ENCODE results near the gene YJU2.

DNA sequence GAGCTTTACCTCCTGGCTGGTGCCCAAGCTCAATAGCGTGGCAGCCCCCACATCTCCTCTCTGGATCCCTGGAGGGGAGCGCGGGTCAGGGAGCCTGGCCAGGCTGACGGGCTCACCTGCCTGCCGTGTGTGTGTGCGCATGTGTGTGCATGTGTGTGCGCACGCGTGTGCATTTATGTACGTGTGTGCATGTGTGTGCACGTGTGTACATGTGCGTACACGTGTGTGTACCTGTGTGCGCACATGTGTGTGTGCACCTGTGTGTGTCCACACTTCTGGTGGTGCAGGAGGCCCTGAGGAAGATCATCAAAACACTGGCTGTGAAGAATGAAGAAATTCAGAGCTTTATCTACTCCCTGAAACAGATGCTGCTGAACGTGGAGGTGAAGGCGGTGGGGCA is 58.8 kb downstream of the YJU2 start:
- TF ChIP-seq, protein P1, sequence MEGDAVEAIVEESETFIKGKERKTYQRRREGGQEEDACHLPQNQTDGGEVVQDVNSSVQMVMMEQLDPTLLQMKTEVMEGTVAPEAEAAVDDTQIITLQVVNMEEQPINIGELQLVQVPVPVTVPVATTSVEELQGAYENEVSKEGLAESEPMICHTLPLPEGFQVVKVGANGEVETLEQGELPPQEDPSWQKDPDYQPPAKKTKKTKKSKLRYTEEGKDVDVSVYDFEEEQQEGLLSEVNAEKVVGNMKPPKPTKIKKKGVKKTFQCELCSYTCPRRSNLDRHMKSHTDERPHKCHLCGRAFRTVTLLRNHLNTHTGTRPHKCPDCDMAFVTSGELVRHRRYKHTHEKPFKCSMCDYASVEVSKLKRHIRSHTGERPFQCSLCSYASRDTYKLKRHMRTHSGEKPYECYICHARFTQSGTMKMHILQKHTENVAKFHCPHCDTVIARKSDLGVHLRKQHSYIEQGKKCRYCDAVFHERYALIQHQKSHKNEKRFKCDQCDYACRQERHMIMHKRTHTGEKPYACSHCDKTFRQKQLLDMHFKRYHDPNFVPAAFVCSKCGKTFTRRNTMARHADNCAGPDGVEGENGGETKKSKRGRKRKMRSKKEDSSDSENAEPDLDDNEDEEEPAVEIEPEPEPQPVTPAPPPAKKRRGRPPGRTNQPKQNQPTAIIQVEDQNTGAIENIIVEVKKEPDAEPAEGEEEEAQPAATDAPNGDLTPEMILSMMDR (IDR thresholded peaks at IDR 0.05; ENCODE audit: poor library complexity, severe bottlenecking), result no peak
- no peak for TF ChIP-seq RAD21 (conservative IDR thresholded peaks at IDR 0.05)
- TF ChIP-seq POLR2AphosphoS5 (IDR thresholded peaks at IDR 0.05), result no peak
- TF ChIP-seq, protein P2, sequence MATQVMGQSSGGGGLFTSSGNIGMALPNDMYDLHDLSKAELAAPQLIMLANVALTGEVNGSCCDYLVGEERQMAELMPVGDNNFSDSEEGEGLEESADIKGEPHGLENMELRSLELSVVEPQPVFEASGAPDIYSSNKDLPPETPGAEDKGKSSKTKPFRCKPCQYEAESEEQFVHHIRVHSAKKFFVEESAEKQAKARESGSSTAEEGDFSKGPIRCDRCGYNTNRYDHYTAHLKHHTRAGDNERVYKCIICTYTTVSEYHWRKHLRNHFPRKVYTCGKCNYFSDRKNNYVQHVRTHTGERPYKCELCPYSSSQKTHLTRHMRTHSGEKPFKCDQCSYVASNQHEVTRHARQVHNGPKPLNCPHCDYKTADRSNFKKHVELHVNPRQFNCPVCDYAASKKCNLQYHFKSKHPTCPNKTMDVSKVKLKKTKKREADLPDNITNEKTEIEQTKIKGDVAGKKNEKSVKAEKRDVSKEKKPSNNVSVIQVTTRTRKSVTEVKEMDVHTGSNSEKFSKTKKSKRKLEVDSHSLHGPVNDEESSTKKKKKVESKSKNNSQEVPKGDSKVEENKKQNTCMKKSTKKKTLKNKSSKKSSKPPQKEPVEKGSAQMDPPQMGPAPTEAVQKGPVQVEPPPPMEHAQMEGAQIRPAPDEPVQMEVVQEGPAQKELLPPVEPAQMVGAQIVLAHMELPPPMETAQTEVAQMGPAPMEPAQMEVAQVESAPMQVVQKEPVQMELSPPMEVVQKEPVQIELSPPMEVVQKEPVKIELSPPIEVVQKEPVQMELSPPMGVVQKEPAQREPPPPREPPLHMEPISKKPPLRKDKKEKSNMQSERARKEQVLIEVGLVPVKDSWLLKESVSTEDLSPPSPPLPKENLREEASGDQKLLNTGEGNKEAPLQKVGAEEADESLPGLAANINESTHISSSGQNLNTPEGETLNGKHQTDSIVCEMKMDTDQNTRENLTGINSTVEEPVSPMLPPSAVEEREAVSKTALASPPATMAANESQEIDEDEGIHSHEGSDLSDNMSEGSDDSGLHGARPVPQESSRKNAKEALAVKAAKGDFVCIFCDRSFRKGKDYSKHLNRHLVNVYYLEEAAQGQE (IDR thresholded peaks at IDR 0.05; ENCODE audit: borderline replicate concordance), result no peak
- TF ChIP-seq EP300 (conservative IDR thresholded peaks at IDR 0.05; ENCODE audit: poor library complexity, severe bottlenecking), result no peak
- no peak for TF ChIP-seq TAF1 (IDR thresholded peaks at IDR 0.05; ENCODE audit: low read depth)
- TF ChIP-seq EZH2 (IDR thresholded peaks at IDR 0.05; ENCODE audit: borderline replicate concordance, insufficient read depth, low read length, poor library complexity, severe bottlenecking), result no peak
- TF ChIP-seq MXI1 (conservative IDR thresholded peaks at IDR 0.05; ENCODE audit: poor library complexity, severe bottlenecking), result no peak
- TF ChIP-seq SMC3 (conservative IDR thresholded peaks at IDR 0.05; ENCODE audit: poor library complexity), result no peak
